Memory B cell (primary cell): Measurements from ENCODE around the gene HSBP1L1.

Experiments used
- ATAC-seq: fragments of 150-1000 bp; cut with Tn5 transposase; 2 replicates; pipeline ENCODE4 v1.10.0; 2021; ENCODE audit warnings: low read depth, mild to moderate bottlenecking, moderate library complexity
- DNase-seq, 2 donors: peaks; one replicate each; pipeline ENCODE4 v3.0.0; 2022; ENCODE audit warnings: low spot score in 2 of 2
- H3K27ac Mint-ChIP-seq: one replicate; pipeline ENCODE4 v1.8.0; 2022; ENCODE audit warnings: mild to moderate bottlenecking, moderate library complexity, mixed read lengths
- H3K27me3 Mint-ChIP-seq: one replicate; pipeline ENCODE4 v1.8.0; 2022; ENCODE audit warnings: mixed read lengths
- H3K36me3 Mint-ChIP-seq: one replicate; pipeline ENCODE4 v1.8.0; 2022; ENCODE audit warnings: mild to moderate bottlenecking, mixed read lengths
- H3K4me1 Mint-ChIP-seq: one replicate; pipeline ENCODE4 v1.8.0; 2022; ENCODE audit warnings: mixed read lengths
- H3K4me3 Mint-ChIP-seq: one replicate; pipeline ENCODE4 v1.8.0; 2022; ENCODE audit warnings: mild to moderate bottlenecking, moderate library complexity, mixed read lengths
- H3K9me3 Mint-ChIP-seq: one replicate; pipeline ENCODE4 v1.8.0; 2022; ENCODE audit warnings: mixed read lengths

The HSBP1L1 gene

GRCh38 chr18:79971211-79971952 lies 6.9 kb downstream of the HSBP1L1 start:
- no peak overlapping the region for H3K4me3 Mint-ChIP-seq
- DNase-seq, result no peak
- H3K36me3 Mint-ChIP-seq, result peaks cover 29% of the 10 kb centered on the region

GRCh38 chr18:79971986-79972385 lies 7.5 kb downstream of the HSBP1L1 start:
- H3K4me1 Mint-ChIP-seq, result peaks cover 3% of the 10 kb centered on the region

More at GRCh38 chr18:79971211-79971952, 6.9 kb downstream of the HSBP1L1 start:
- H3K9me3 Mint-ChIP-seq, result no peaks in the 10 kb centered on the region
- ATAC-seq, result no peak
- H3K27me3 Mint-ChIP-seq, result no peaks in the 10 kb centered on the region
- peaks cover 3% of the 10 kb centered on the region for H3K4me1 Mint-ChIP-seq
- H3K27ac Mint-ChIP-seq, result peak overlapping the region; percentile 41

GRCh38 chr18:79972720-79973119 lies 8.3 kb downstream of the HSBP1L1 start:
- Mint-ChIP-seq H3K27ac (no peak overlapping the region), H3K9me3 (no peaks in the 10 kb centered on the region), H3K4me1 (peaks cover 3% of the 10 kb centered on the region)

More at GRCh38 chr18:79971986-79972385, 7.5 kb downstream of the HSBP1L1 start:
- no peaks in the 10 kb centered on the region for H3K27me3 Mint-ChIP-seq
- ATAC-seq, result no peak
- H3K4me3 Mint-ChIP-seq, result no peak overlapping the region
- H3K36me3 Mint-ChIP-seq, result peaks cover 29% of the 10 kb centered on the region
- no peaks in the 10 kb centered on the region for H3K9me3 Mint-ChIP-seq
- H3K27ac Mint-ChIP-seq, result peak overlapping the region; percentile 41
- no peak for DNase-seq

GRCh38 chr18:79973517-79973916 lies 9.1 kb downstream of the HSBP1L1 start:
- H3K27ac Mint-ChIP-seq, result no peak overlapping the region
- no peaks in the 10 kb centered on the region for H3K27me3 Mint-ChIP-seq
- peaks cover 32% of the 10 kb centered on the region for H3K36me3 Mint-ChIP-seq
- H3K9me3 Mint-ChIP-seq, result no peaks in the 10 kb centered on the region
- H3K4me3 Mint-ChIP-seq, result no peak overlapping the region
- DNase-seq (no peak), ATAC-seq (no peak)
- H3K4me1 Mint-ChIP-seq, result peaks cover 5% of the 10 kb centered on the region

More at GRCh38 chr18:79972720-79973119, 8.3 kb downstream of the HSBP1L1 start:
- Mint-ChIP-seq H3K36me3 (peaks cover 29% of the 10 kb centered on the region), H3K4me3 (no peak overlapping the region), H3K27me3 (no peaks in the 10 kb centered on the region)
- no peak for DNase-seq
- no peak for ATAC-seq

GRCh38 chr18:79974025-79974654 lies 9.7 kb downstream of the HSBP1L1 start:
- no peak for ATAC-seq
- Mint-ChIP-seq H3K36me3 (peaks cover 32% of the 10 kb centered on the region), H3K27ac (no peak overlapping the region)

GRCh38 chr18:79975043-79975442 lies 10.6 kb downstream of the HSBP1L1 start:
- H3K36me3 Mint-ChIP-seq, result peaks cover 32% of the 10 kb centered on the region
- peaks cover 5% of the 10 kb centered on the region for H3K4me1 Mint-ChIP-seq
- H3K27ac Mint-ChIP-seq, result no peak overlapping the region
- H3K9me3 Mint-ChIP-seq, result no peaks in the 10 kb centered on the region
- H3K4me3 Mint-ChIP-seq, result no peak overlapping the region
- DNase-seq, result no peak
- ATAC-seq, result no peak
- H3K27me3 Mint-ChIP-seq, result no peaks in the 10 kb centered on the region

More at GRCh38 chr18:79974025-79974654, 9.7 kb downstream of the HSBP1L1 start:
- Mint-ChIP-seq H3K4me1 (peaks cover 5% of the 10 kb centered on the region), H3K9me3 (no peaks in the 10 kb centered on the region), H3K27me3 (no peaks in the 10 kb centered on the region), H3K4me3 (no peak overlapping the region)
- DNase-seq, result no peak

GRCh38 chr18:79975985-79976680 lies 11.7 kb downstream of the HSBP1L1 start:
- no peaks in the 10 kb centered on the region for H3K27me3 Mint-ChIP-seq
- H3K4me1 Mint-ChIP-seq, result peaks cover 5% of the 10 kb centered on the region
- H3K9me3 Mint-ChIP-seq, result no peaks in the 10 kb centered on the region
- peaks cover 27% of the 10 kb centered on the region for H3K36me3 Mint-ChIP-seq
- no peak overlapping the region for H3K27ac Mint-ChIP-seq
- H3K4me3 Mint-ChIP-seq, result no peak overlapping the region
- DNase-seq (no peak), ATAC-seq (no peak)

- Mint-ChIP-seq H3K4me3 (no peak overlapping the region), H3K9me3 (no peaks in the 10 kb centered on the region), H3K27ac (no peak overlapping the region), H3K27me3 (no peaks in the 10 kb centered on the region), H3K4me1 (peaks cover 23% of the 10 kb centered on the region), H3K36me3 (peaks cover 21% of the 10 kb centered on the region)
- DNase-seq (no peak), ATAC-seq (no peak)
Measured at GRCh38 chr18:79979843-79980242, 15.4 kb downstream of the HSBP1L1 start.

- peaks cover 22% of the 10 kb centered on the region for H3K4me1 Mint-ChIP-seq
- no peaks in the 10 kb centered on the region for H3K27me3 Mint-ChIP-seq
- peaks cover 17% of the 10 kb centered on the region for H3K36me3 Mint-ChIP-seq
- DNase-seq, result no peak
- H3K4me3 Mint-ChIP-seq, result no peak overlapping the region
- no peak for ATAC-seq
- no peak overlapping the region for H3K27ac Mint-ChIP-seq
- H3K9me3 Mint-ChIP-seq, result no peaks in the 10 kb centered on the region
Measured at GRCh38 chr18:79980585-79980984, 16.1 kb downstream of the HSBP1L1 start.

- no peak for ATAC-seq
Measured at GRCh38 chr18:79982736-79983135, 18.3 kb downstream of the HSBP1L1 start.

GRCh38 chr18:79983253-79983652 lies 18.8 kb downstream of the HSBP1L1 start:
- no peak overlapping the region for H3K27ac Mint-ChIP-seq
- peaks cover 13% of the 10 kb centered on the region for H3K36me3 Mint-ChIP-seq
- no peaks in the 10 kb centered on the region for H3K27me3 Mint-ChIP-seq
- H3K9me3 Mint-ChIP-seq, result no peaks in the 10 kb centered on the region
- ATAC-seq (no peak), DNase-seq (no peak)
- no peak overlapping the region for H3K4me3 Mint-ChIP-seq
- H3K4me1 Mint-ChIP-seq, result peaks cover 28% of the 10 kb centered on the region

More at GRCh38 chr18:79982736-79983135, 18.3 kb downstream of the HSBP1L1 start:
- peaks cover 31% of the 10 kb centered on the region for H3K4me1 Mint-ChIP-seq
- no peaks in the 10 kb centered on the region for H3K9me3 Mint-ChIP-seq
- H3K27me3 Mint-ChIP-seq, result no peaks in the 10 kb centered on the region
- peaks cover 15% of the 10 kb centered on the region for H3K36me3 Mint-ChIP-seq
- no peak overlapping the region for H3K27ac Mint-ChIP-seq
- no peak overlapping the region for H3K4me3 Mint-ChIP-seq
- no peak for DNase-seq

- no peak for DNase-seq
- no peaks in the 10 kb centered on the region for H3K27me3 Mint-ChIP-seq
- peaks cover 28% of the 10 kb centered on the region for H3K4me1 Mint-ChIP-seq
- no peaks in the 10 kb centered on the region for H3K9me3 Mint-ChIP-seq
- peaks cover 13% of the 10 kb centered on the region for H3K36me3 Mint-ChIP-seq
- ATAC-seq, result no peak
- peak overlapping the region; percentile 79 for H3K27ac Mint-ChIP-seq
- H3K4me3 Mint-ChIP-seq, result no peak overlapping the region
Measured at GRCh38 chr18:79983793-79984192, 19.4 kb downstream of the HSBP1L1 start.

GRCh38 chr18:79985172-79985571 lies 20.7 kb downstream of the HSBP1L1 start:
- Mint-ChIP-seq H3K27me3 (no peaks in the 10 kb centered on the region), H3K9me3 (no peaks in the 10 kb centered on the region), H3K27ac (peak overlapping the region; percentile 83), H3K4me1 (peaks cover 28% of the 10 kb centered on the region), H3K36me3 (peaks cover 13% of the 10 kb centered on the region), H3K4me3 (no peak overlapping the region)
- no peak for ATAC-seq
- no peak for DNase-seq

GRCh38 chr18:79986726-79987125 lies 22.3 kb downstream of the HSBP1L1 start:
- no peaks in the 10 kb centered on the region for H3K27me3 Mint-ChIP-seq
- no peak for DNase-seq
- H3K4me3 Mint-ChIP-seq, result peak overlapping the region; percentile 67
- peaks cover 24% of the 10 kb centered on the region for H3K4me1 Mint-ChIP-seq
- peak overlapping the region; percentile 85 for H3K27ac Mint-ChIP-seq
- ATAC-seq, result no peak
- H3K9me3 Mint-ChIP-seq, result no peaks in the 10 kb centered on the region
- H3K36me3 Mint-ChIP-seq, result peaks cover 10% of the 10 kb centered on the region
